Activated T-helper 17 cell treated with anti-CD3 and anti-CD28 coated beads, Interleukin-2, amount 50 U/mL, for 72 hours (primary cell): Measurements from ENCODE around the gene LRRC72. TPM values are rescaled to one million over a fixed set of nuclear protein-coding genes. Genes with fewer than 3 reads are reported as not detected.
"Not testable (repeated sequence)": the region's sequence is repeated elsewhere in the genome, so short reads cannot be mapped to it uniquely, and the experiment has no call there.

ENCODE experiments used
- ATAC-seq: fragments of 150-1000 bp; cut with Tn5 transposase; replicated peaks from 2 replicates; pipeline ENCODE4 v1.10.0; 2021; ENCODE audit warnings: mild to moderate bottlenecking, moderate library complexity
- H3K27ac Mint-ChIP-seq: one replicate; pipeline ENCODE4 v1.8.0; 2022; ENCODE audit warnings: mixed read lengths
- H3K27me3 Mint-ChIP-seq: one replicate; pipeline ENCODE4 v1.8.0; 2022; ENCODE audit warnings: mixed read lengths
- H3K36me3 Mint-ChIP-seq: one replicate; pipeline ENCODE4 v1.8.0; 2022; ENCODE audit warnings: low read depth, mild to moderate bottlenecking, mixed read lengths
- H3K4me1 Mint-ChIP-seq: one replicate; pipeline ENCODE4 v1.8.0; 2022; ENCODE audit warnings: mixed read lengths
- H3K4me3 Mint-ChIP-seq: one replicate; pipeline ENCODE4 v1.8.0; 2022; ENCODE audit warnings: mild to moderate bottlenecking, mixed read lengths
- H3K9me3 Mint-ChIP-seq: one replicate; pipeline ENCODE4 v1.8.0; 2022; ENCODE audit warnings: mixed read lengths
- total RNA-seq, 2 donors: library from RNA; stranded (reverse); gene quantifications; one replicate each; pipeline ENCODE4 v1.2.3, GENCODE V29; 2022

Gene LRRC72
- total RNA-seq, 2 donors from 2014 or later: not detected

- Mint-ChIP-seq H3K4me3 (no peak overlapping the region), H3K9me3 (peaks cover 3% of the 10 kb centered on the region), H3K4me1 (no peaks in the 10 kb centered on the region), H3K27ac (no peak overlapping the region), H3K36me3 (no peaks in the 10 kb centered on the region), H3K27me3 (peaks cover 5% of the 10 kb centered on the region)
- no peak for ATAC-seq
Measured at GRCh38 chr7:16511314-16511713, 15.3 kb upstream of the LRRC72 start.

DNA sequence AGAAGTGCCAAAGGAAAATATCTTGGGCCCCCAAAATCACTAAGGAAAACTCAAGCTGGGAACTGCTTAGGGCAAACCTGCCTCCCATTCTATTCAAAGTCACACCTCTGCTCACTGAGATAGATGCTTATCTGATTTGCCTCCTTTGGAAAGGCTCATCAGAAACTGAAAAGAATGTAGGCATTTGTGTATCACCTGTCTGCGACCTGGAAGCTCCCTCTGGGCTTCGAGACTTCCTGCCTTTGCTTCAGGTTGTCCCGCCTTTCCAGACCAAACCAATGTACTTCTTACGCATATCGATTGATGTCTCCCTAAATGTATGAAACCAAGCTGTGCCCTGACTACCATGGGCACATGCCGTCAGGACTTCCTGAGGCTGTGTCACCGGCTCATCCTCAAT, 14.5 kb upstream of the LRRC72 start:
- no peak overlapping the region for H3K4me3 Mint-ChIP-seq
- no peak overlapping the region for H3K27ac Mint-ChIP-seq
- peaks cover 5% of the 10 kb centered on the region for H3K27me3 Mint-ChIP-seq
- no peak for ATAC-seq
- H3K36me3 Mint-ChIP-seq: no peaks in the 10 kb centered on the region
- H3K4me1 Mint-ChIP-seq: no peaks in the 10 kb centered on the region
- peaks cover 3% of the 10 kb centered on the region for H3K9me3 Mint-ChIP-seq

- Mint-ChIP-seq H3K9me3 (no peaks in the 10 kb centered on the region), H3K27ac (no peak overlapping the region), H3K4me3 (no peak overlapping the region), H3K4me1 (no peaks in the 10 kb centered on the region), H3K36me3 (no peaks in the 10 kb centered on the region), H3K27me3 (peaks cover 5% of the 10 kb centered on the region)
- ATAC-seq: no peak
Measured at GRCh38 chr7:16514271-16514670, 12.4 kb upstream of the LRRC72 start.

DNA sequence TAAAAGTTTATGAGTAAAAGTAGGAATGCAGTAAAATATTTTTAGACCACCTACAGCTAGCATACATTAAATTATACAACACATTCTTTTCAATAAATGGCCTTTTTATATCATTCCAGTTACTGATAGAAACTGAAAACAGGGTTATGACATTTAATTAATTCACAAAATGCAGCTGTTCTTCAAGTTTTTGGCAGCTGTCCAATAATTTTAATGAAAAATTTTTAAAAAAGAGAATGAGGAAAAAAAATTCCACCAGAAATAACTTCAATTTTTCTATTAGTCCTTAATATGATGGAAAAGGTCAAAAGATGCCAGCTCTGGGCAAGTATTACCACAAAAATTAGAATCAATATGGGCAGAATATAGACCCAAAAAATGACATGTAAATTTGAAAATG, 11.9 kb upstream of the LRRC72 start:
- Mint-ChIP-seq H3K4me1 (no peaks in the 10 kb centered on the region), H3K27ac (no peak overlapping the region), H3K36me3 (no peaks in the 10 kb centered on the region), H3K27me3 (peaks cover 5% of the 10 kb centered on the region), H3K4me3 (no peak overlapping the region), H3K9me3 (no peaks in the 10 kb centered on the region)
- no peak for ATAC-seq

- no peaks in the 10 kb centered on the region for H3K36me3 Mint-ChIP-seq
- no peak overlapping the region for H3K27ac Mint-ChIP-seq
- no peaks in the 10 kb centered on the region for H3K9me3 Mint-ChIP-seq
- no peak for ATAC-seq
- H3K4me1 Mint-ChIP-seq: no peaks in the 10 kb centered on the region
- no peak overlapping the region for H3K4me3 Mint-ChIP-seq
- peaks cover 5% of the 10 kb centered on the region for H3K27me3 Mint-ChIP-seq
Measured at GRCh38 chr7:16515785-16516685, 10.6 kb upstream of the LRRC72 start.

DNA sequence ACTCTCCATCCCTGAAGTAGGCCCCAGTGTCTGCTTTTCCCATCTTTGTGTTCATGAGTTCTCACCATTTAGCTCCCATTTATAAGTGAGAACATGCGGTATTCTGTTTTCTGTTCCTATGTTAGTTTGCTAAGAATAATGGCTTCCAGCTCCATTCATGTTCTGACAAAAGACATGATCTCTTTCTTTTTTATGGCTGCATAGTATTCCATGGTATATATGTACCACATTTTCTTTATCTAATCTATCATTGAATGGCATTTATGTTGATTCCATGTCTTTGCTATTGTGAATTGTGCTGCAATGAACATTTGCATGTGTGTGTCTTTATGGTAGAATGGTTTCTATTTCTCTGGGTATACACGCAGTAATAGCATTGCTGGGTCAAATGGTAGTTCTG, 6.6 kb upstream of the LRRC72 start:
- not testable (repeated sequence) for H3K36me3 Mint-ChIP-seq, H3K27ac Mint-ChIP-seq, H3K4me3 Mint-ChIP-seq, H3K27me3 Mint-ChIP-seq, H3K4me1 Mint-ChIP-seq, H3K9me3 Mint-ChIP-seq, ATAC-seq

GRCh38 chr7:16524332-16524731, 2.3 kb upstream of the LRRC72 start:
- H3K4me1 Mint-ChIP-seq: no peaks in the 10 kb centered on the region
- H3K36me3 Mint-ChIP-seq: no peaks in the 10 kb centered on the region
- no peak for ATAC-seq
- no peak overlapping the region for H3K27ac Mint-ChIP-seq
- H3K27me3 Mint-ChIP-seq: no peaks in the 10 kb centered on the region
- H3K9me3 Mint-ChIP-seq: no peaks in the 10 kb centered on the region
- no peak overlapping the region for H3K4me3 Mint-ChIP-seq

DNA sequence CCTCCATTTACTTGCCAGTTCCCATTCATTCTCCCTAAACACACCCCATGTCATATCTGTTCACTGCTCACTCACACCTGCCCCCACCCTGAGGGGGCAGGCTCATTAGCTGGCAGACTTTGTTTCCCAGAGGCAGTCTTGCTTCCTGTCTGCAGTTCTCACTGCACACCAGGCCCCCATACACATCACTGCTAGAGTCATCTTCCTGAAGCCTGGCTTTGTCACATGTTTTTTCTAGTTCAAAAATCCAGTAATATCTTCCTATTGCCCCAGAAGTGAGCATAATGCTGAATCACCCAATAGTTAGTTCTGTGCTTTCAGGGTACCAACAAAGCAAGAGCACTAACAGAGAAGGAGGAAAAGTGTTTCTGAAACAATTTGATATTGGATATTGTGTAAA, 1.9 kb downstream of the LRRC72 start:
- H3K27ac Mint-ChIP-seq: no peak overlapping the region
- no peaks in the 10 kb centered on the region for H3K9me3 Mint-ChIP-seq
- H3K36me3 Mint-ChIP-seq: no peaks in the 10 kb centered on the region
- no peak overlapping the region for H3K4me3 Mint-ChIP-seq
- H3K27me3 Mint-ChIP-seq: no peaks in the 10 kb centered on the region
- H3K4me1 Mint-ChIP-seq: no peaks in the 10 kb centered on the region
- ATAC-seq: peak; percentile 47

- Mint-ChIP-seq H3K9me3 (no peaks in the 10 kb centered on the region), H3K36me3 (no peaks in the 10 kb centered on the region), H3K27me3 (no peaks in the 10 kb centered on the region), H3K4me3 (no peak overlapping the region), H3K27ac (no peak overlapping the region), H3K4me1 (no peaks in the 10 kb centered on the region)
- ATAC-seq: no peak
Measured at GRCh38 chr7:16529697-16530096, 3.1 kb downstream of the LRRC72 start.

GRCh38 chr7:16531707-16532106, 5.1 kb downstream of the LRRC72 start:
- Mint-ChIP-seq H3K9me3 (no peaks in the 10 kb centered on the region), H3K27ac (no peak overlapping the region), H3K36me3 (no peaks in the 10 kb centered on the region), H3K27me3 (no peaks in the 10 kb centered on the region), H3K4me3 (no peak overlapping the region), H3K4me1 (no peaks in the 10 kb centered on the region)
- no peak for ATAC-seq

GRCh38 chr7:16532272-16532671, 5.6 kb downstream of the LRRC72 start:
- Mint-ChIP-seq H3K9me3 (no peaks in the 10 kb centered on the region), H3K36me3 (no peaks in the 10 kb centered on the region), H3K27ac (no peak overlapping the region), H3K27me3 (no peaks in the 10 kb centered on the region), H3K4me1 (no peaks in the 10 kb centered on the region), H3K4me3 (no peak overlapping the region)
- no peak for ATAC-seq

DNA sequence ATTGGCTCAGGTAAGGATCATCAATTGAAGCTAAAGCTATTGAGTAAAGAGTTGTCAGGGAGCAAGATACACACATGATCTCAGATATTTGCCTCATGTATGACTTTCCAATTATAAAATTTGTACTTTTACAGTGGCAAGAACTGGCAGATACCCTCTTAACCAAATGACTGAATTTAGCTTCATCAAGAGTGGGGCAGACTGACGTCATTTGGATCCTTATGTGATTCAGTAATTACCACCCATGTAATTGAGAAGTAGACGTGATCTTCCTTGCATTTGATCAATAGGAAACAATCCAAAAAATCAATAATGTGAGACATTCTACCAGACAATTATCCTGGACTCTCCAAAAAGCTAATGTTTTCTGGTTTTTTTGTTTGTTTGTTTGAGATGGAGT, 8.9 kb downstream of the LRRC72 start:
- H3K36me3 Mint-ChIP-seq: no peaks in the 10 kb centered on the region
- no peaks in the 10 kb centered on the region for H3K27me3 Mint-ChIP-seq
- H3K4me1 Mint-ChIP-seq: no peaks in the 10 kb centered on the region
- H3K4me3 Mint-ChIP-seq: no peak overlapping the region
- ATAC-seq: no peak
- no peak overlapping the region for H3K27ac Mint-ChIP-seq
- H3K9me3 Mint-ChIP-seq: no peaks in the 10 kb centered on the region

DNA sequence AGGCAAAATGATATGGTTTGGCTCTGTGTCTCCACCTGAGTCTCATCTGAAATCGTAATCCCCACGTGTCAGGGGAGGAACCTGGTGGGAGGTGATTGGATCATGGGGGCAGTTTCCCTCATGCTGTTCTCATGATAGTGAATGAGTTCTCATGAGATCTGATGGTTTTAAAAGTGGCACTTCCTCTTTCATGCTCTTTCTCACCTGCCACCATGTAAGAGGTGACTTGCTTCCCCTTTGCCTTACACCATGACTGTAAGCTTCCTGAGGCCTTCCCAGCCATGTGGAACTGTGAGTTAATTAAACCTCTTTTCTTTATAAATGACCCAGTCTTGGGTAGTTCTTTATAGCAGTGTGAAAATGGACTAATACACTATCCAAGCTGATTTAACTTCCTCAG, 13.9 kb downstream of the LRRC72 start:
- H3K4me3 Mint-ChIP-seq, ATAC-seq, H3K4me1 Mint-ChIP-seq, H3K9me3 Mint-ChIP-seq, H3K36me3 Mint-ChIP-seq, H3K27ac Mint-ChIP-seq, H3K27me3 Mint-ChIP-seq: not testable (repeated sequence)

- ATAC-seq: no peak
- Mint-ChIP-seq H3K9me3 (no peaks in the 10 kb centered on the region), H3K4me1 (no peaks in the 10 kb centered on the region), H3K4me3 (no peak overlapping the region), H3K27ac (no peak overlapping the region), H3K27me3 (peaks cover 3% of the 10 kb centered on the region), H3K36me3 (no peaks in the 10 kb centered on the region)
Measured at GRCh38 chr7:16542401-16542800, 15.8 kb downstream of the LRRC72 start.

GRCh38 chr7:16543456-16543855, 16.8 kb downstream of the LRRC72 start:
- H3K4me3 Mint-ChIP-seq: no peak overlapping the region
- no peak for ATAC-seq
- H3K36me3 Mint-ChIP-seq: no peaks in the 10 kb centered on the region
- peaks cover 3% of the 10 kb centered on the region for H3K27me3 Mint-ChIP-seq
- H3K27ac Mint-ChIP-seq: no peak overlapping the region
- H3K9me3 Mint-ChIP-seq: no peaks in the 10 kb centered on the region
- H3K4me1 Mint-ChIP-seq: no peaks in the 10 kb centered on the region
